ENCODE data around the gene WASHC4. TPM values are rescaled to one million over a fixed set of nuclear protein-coding genes. Genes with fewer than 3 reads are reported as not detected.
"Not testable (repeated sequence)": the region's sequence is repeated elsewhere in the genome, so short reads cannot be mapped to it uniquely, and the experiment has no call there.

The WASHC4 gene
- total RNA-seq, 1 experiment from 2014 or later, result 21.5 TPM

DNA sequence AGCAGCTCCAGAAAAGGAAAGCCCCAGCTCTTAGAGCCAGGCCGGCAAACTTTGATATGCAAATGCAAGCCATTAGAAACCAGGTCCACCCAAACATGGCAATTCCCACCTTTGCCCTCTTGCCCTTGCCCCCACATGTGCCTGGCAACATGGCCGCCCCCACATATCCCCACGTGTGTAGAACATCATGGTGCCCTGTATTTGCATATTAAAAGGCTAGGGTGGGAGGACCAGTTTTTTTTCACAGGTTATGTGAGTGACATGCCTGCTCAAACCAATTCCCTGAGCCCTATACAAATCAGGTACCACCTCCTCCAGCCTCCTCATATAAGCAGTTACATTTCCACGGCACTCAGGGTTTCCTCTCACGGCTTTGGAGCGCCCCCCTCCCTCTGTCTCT lies 17.2 kb upstream of the WASHC4 start:
- DNase-seq (ENCODE audit: low spot score), result no peak

DNA sequence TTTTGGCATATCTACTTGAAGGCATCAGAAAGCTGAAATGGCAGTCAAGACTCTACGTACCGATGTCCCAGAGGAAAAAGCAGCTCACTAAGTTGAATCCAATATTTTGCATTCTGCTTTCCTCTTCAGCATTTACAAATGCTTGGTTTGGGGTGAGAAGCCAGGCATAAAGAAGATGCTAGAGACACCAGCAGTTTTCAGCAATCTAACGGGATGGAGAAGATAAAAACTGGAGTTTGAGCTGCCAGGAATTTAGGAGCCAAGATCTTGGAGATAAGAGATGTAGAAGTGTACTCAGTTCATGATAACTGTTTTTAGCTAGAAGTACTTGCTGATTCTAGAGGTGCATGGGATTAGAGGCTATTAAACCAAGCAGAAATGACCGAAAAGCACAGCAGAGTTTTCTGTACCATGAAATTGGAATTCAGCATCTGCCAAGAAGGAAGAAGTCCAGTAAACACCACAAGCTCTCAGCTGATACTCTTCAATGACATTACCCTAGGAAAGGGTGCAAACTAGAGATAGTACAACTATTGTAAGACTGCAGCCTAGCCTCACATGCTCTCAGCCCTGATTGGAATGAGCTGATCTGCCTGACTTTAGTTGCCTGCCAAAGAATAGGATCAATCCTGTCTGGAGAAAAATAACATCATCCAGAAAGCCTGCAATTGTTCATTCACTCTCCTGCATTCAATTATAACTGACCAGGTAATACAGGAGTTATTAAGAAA lies 15.9 kb upstream of the WASHC4 start:
- no peak for DNase-seq (ENCODE audit: low spot score)

DNA sequence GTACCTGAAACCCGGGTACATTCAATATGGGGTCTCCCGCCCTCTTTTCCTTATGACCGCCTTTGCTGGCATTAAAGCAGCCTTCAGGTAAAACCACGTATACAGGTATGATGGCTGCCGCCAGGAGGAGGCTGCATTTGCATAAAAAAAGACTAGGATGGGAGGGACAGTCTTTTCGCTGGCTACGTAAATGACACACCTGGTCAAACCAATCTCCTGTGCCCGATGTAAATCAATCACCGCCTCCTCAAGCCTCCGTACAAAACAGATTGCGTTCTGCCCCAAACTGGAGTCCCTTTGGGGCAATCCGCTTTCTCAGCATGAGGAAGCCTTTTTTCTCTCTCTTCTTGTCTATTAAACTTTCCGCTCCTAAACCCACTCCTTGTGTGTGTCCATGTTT lies 15.2 kb upstream of the WASHC4 start:
- DNase-seq (ENCODE audit: low spot score), result peak; percentile 23

DNA sequence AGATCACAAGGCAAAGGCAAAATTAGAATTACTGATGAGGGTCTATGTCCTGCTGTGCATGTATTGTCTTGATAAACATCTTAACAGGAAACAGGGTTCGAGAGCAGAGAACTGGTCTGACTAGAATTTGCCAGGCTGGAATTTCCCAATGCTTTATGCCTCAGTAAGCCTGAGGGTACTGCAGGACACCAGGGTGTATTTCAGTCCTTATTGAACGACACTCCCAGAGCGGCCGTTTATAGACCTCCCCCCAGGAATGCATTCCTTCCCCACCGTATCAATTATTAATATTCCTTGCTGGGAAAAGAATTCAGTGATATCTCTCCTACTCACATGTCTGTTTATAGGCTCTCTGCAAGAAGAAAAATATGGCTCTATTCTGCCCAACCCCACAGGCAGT lies 12.2 kb upstream of the WASHC4 start:
- DNase-seq (ENCODE audit: low spot score), result not testable (repeated sequence)

DNA sequence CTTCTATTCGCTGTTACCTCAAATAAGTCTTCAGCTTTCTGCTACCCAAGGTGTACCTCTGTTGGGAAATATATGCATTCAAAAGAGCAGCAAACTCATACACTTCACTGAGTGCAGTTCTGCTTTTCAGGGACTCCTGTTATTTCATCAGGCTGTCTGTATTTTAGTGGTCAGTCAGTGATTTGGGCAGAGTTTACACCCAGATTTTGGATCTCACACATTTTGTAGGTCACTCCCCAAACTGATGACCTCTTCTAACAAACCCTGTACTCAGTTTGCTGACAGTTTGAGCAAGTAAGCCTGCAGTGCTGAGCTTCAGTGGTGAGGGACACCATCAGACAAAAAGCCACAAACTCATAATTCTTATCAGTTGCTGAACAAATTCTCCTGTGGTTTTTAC lies 8.2 kb upstream of the WASHC4 start:
- no peak for DNase-seq (ENCODE audit: low spot score)

DNA sequence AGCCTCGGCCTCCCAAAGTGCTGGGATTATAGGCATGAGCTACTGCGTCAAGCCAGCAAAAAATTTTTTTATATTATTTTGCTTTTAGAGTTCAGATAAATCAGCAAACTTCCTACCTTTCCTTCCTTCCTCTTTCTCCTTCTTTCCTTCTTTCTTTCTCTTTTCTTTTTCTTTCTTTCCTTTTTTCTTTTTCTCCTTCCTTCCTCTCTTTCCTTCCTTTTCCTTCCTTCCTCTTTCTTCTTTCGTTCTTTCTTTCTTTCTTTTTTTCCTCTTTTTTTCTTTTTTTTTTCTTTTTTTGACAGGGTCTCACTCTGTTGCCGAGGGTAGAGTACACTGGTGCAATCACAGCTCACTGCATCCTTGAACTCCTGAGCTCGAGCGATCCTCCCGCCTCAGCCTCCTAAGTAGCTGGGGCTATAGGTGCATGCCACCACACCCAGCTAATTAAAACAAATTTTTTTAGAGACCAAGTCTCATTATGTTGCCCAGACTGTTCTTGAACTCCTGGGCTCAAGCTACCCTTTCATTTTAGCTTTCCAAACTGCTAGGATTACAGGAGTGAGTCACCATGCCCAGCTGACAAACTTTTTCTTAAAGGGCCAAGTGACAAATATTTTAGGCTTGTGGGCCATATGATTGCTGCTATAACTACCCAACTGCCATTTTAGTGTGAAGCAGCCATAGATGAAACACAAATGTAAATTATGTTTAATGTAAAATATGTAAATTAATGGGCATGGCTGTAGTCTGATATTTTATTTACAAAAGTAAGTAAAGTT lies 7.1 kb upstream of the WASHC4 start:
- DNase-seq (ENCODE audit: low spot score), result peak; percentile 17

DNA sequence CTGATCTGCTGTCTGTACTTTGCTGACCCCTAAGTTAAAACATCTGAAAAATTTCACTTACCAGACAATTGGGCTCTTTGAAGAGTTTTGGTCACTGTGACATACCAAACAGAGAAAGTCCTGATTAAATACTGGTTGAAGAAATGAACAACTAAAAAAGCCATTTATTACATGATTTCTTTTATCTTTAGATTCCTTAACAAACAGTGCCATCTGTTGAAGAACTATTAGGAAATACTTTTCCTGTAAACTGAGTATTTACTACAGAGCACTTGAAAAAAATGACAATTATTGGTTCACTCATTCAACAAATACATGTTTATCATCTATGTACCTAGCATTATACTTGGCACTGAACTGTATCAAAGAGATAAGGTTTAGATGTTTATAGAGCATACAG lies 6.5 kb upstream of the WASHC4 start:
- DNase-seq (ENCODE audit: low spot score), result peak; percentile 27

DNA sequence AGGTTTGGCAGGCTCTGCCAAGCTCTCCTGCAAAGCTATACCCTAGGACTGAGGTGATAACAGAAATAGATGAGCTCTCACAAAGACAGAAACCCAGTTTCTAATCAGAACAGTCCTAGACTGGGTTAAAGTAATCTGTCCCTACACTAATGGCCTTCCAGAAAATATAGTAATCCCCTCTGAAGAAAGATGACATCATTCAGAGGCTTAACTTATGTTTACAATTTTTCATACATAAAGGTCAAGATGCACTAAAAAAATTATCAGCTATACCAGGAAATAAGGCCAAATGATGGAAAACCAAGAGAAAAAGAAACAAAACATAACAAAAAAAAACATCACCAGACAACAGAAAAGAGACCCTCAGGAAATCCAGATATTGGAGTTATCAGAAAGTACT lies 4.9 kb upstream of the WASHC4 start:
- DNase-seq (ENCODE audit: low spot score), result no peak

DNA sequence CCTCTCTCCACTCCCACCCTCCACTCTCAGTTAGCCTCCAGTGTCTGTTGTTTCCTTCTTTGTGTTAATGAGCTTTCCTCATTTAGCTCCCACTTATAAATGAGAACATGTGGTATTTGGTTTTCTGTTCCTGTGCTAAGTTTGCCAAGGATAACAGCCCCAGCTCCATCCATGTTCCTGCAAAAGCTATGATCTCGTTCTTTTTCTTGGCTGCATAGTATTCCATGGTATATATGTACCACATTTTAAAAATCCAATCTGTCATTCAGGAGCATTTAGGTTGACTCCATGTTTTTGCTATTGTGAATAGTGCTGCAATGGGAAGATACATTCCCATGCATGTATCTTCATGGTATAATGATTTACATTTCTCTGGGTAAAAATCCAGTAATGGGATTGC lies 2.8 kb upstream of the WASHC4 start:
- DNase-seq (ENCODE audit: low spot score), result no peak

DNA sequence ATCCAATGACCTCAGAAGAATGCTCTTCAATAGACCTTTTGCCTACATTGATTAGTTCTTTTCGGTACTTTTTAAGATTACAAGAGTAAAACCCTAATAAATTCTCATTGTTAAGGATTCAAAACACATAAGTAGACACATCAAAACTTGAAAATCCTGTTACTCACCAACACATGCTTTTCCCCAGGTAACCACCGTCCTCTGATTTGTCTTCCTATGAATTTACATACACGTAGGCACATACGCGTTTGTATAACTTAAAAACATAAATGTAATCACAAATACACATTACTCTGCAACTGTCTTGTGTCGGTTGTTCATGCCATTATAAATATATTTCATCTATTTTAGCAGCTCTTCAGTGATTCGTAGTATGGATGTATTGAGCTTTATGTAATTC lies 910 bp upstream of the WASHC4 start:
- no peak for DNase-seq (ENCODE audit: low spot score)

DNA sequence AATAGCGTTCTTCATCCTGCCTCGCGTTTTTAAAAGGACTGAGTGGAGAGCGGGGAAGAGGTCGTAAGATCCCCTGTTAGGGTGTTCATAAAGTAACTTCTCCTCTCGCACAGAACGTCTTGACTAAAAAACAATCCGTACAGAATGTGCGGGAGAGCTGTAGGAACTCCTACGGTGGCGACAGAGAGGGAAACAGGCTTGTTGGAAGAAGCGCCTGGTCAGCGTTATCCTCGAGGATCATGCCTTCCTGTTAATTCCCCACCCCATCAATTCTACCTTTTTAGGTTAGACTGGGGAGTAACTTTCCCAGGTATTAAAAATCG lies 399 bp upstream of the WASHC4 start:
- DNase-seq (ENCODE audit: low spot score), result peak; percentile 80

DNA sequence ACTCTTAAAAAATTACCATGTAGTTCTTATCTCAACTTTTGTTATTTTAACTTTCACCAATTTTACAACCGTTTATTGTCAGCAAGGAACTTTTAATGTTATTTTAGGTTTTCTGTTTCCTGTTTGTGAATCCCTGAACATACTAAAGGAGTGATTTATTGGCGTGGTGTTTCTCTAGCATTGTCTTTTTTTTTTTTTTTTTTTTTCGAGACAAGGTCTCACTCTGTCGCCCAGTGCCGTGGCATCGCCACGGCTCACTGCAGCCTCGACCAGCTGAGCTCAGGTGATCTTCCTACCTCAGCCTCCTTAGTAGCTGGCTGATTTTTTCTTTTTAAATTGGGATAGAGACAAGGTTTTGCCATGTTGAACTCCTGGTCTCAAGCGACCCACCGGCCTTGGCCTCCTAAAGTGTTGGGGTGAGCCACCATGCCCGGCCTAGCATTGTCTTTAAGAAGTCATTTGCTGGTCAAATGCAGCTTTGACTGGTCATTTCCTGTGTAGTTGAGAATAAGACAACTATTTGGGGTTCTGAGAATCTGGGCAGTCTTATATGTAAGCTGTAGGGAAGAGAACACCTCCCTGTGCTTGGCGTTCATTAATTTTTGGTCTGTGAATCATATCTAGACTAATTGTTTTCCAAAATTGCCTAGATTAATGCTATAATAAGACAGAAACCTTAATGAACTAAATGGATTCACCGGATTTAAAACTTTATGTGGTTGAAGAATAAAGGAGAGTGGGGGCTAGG lies 2.1 kb downstream of the WASHC4 start:
- peak; percentile 51 for DNase-seq (ENCODE audit: low spot score)

DNA sequence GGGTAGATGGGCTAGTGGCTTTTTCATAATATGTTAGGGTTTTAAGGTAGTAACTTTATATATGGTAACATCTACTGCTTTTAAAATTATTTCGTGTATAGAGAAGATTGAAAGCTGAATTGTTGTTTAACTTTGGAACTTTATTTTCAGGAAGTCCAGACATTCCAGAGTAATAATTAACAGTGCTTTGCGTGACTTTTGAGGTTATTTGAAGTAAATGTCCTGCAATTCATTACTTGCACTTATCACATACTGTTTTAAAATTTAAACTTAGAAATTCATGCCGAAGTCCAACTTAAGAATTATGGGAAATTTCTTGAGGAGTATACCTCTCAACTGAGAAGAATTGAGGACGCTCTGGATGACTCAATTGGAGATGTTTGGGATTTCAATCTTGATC lies 3.3 kb downstream of the WASHC4 start:
- peak; percentile 7 for DNase-seq (ENCODE audit: low spot score)

DNA sequence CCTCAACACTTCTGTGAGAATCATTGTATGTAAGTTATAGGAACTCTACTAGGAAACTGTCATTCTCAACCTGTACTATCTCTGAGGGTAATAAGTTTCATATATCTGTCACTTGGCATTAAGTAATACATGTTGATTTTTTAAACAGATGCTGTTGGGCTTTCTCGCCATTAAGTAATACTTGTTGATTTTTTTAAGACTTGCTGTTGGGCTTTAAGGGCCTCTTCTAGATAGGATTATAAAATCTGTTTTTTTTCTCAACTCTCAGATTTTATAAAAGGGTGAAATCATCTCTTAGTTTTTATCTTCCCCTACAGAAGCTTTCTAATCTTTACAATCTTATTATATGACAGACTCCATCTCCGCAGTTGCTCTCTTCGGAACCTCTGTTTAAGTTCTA lies 5.6 kb downstream of the WASHC4 start:
- no peak for DNase-seq (ENCODE audit: low spot score)

DNA sequence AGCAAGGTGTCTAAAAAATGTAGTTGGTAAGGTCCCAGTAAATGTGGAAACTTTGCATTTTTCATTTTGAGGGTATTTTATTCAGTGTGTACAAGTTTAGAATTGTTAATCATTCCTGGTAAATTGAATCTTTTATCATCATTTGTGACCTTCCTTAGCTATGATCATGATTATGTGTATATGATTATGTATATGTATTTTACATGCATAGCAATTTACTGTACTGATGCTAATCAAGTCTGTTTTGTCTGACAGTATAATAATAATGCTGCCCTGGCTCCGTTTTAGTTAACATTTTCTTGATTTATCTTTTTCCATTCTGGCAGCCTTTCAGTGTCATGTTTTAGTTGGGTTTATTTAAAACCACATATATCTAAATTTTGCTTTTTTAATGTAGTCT lies 9.4 kb downstream of the WASHC4 start:
- DNase-seq (ENCODE audit: low spot score), result no peak

DNA sequence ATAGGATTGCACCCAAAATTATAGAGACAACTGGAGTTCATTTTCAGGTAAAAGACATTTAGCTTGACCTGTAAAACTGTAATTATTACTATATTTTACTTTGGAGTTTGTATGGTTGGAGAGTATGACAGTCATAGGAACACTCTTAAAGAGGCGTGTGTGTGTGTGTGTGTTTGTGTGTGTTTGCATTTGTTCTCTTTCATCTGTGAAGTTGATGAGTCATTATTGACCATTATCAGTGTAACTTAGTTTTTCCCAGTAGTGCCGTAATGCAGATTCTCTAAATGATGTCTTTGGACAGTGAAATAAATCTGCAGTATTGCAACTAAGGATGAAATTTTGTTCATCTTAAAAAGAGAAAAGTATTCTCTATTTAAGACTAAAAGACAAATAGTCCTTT lies 13.0 kb downstream of the WASHC4 start:
- peak; percentile 8 for DNase-seq (ENCODE audit: low spot score)

DNA sequence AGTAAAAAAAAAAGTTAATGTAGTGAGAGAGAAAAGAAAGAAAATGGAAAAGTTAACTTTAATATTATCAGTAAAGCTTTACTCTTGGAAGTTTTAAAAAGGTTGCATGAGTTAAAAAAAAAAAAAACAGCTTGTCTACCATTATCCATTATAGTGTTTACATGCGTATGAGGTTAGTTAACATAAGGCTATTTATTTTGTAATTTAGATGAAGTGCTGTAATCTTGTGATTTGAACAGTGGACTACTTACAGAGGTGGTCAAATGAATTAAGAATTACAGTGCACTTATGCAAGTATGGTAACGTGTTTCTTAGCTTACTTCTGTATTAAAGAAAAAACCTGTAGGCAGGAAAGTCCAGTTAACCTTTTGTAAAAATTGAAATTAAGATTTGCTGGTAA lies 30.7 kb downstream of the WASHC4 start:
- no peak for DNase-seq (ENCODE audit: low spot score)

DNA sequence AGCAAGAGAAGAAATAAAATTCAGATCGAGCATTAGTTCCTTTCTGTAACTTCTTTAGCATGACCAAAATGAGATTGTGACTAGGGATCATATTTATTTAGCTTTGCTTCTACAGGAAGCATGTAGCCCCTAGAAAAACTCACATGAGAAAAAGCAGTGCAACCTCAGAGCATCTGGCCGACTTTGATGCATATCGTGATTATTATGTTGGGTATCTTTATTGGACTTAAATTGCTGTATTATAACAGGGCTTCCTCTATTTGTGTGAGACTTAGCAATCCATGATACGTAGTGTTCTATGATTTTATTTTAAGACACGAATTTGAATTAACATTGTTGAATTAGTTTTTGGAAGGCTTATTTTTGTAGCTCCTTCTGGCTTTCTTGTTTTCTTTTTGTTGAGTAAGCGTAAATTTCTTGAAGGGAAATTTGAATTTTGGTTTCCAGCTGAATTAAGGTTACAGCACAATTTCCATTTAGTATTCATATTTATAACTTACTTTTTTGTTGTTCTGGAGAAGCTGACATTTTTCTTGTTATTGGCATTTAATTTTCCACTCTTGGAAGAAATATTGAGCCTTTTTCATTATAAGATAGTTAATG lies 33.9 kb downstream of the WASHC4 start:
- no peak for DNase-seq (ENCODE audit: low spot score)

DNA sequence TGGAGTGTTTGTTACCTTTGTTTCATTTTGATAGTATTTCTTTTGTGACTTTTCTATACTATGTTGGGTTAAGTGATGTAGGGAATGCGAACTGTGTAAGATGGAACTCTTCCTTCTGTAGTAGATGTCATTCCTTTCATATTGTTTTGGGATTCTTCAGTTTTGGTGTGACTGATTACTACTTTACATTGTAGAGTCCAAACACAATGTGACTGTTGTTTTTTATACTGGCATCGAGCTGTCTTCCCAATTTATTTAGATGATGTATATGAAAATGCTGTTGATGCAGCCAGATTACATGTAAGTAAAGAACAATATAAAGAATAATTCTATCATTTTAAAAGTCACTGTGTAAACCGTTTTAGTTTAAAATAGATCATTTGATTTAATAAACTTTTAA lies 34.7 kb downstream of the WASHC4 start:
- DNase-seq (ENCODE audit: low spot score), result no peak

DNA sequence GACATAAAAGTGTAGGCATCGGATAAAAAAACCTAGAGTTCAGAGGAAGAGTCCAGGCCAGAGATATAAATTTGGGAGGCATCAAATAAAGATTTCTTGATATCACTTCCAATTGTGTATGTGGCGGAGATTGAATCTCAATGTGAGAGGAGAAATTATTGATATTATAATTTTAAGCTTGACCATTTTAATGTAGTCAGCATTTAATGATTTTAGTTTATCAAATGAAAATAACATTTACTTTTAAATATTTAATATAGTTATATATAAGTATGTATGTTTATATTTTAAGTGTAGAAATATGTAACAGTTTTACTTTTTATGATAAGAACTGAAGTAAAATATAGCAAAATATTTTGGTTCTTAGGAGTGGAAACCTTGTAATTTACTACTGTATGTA lies 48.7 kb downstream of the WASHC4 start:
- DNase-seq (ENCODE audit: low spot score), result no peak

DNA sequence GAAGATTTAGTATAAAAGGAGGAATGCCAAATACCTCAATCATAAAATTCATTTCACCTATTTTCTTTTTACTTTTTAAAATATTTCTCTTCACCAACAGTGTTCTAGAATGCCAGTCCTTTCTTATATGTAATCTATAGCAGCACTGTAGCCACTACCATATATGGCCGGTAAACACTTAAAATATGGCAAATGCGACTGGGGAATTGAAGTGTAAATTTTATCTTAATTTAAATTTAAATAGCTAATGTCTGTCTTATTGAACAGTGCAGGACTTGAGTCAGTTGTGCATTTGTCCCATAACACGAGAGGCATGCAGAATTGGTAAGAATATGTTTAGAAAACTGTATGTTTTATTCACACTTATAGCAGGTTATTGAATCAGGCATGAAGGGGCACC lies 50.1 kb downstream of the WASHC4 start:
- no peak for DNase-seq (ENCODE audit: low spot score)

DNA sequence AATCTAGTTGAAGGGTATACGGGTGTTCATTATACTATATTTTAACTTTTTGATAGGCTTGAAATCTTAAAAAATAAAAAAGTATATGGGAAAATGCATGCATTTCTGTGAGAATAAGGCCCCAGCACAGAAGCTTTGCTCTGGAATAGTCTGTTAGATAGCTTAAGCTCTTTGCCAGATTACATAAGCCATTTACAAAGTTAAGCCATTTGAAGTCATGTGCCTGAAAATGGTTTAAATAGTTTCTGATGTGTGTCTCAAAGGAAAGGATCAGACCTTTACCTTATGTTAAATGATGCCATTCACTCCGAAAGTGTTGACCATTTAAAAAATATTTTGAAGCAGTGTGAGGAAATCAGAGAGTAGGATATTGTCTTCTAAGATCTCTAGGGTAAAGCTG lies 51.3 kb downstream of the WASHC4 start:
- no peak for DNase-seq (ENCODE audit: low spot score)

Measured in HT-29 (cell line).